Immature natural killer cell (primary cell): ENCODE measurements around the gene CCR8. TPM values are rescaled to one million over a fixed set of nuclear protein-coding genes. Genes with fewer than 3 reads are reported as not detected.

ENCODE experiments used
- DNase-seq, 3 donors: peaks; one replicate each; pipeline ENCODE4 v3.0.0; 2022; ENCODE audit warnings: mixed read lengths in 1 of 3
- H3K27ac Mint-ChIP-seq, 6 donors: one replicate each; pipeline ENCODE4 v1.8.0; 2020; ENCODE audit warnings: mixed read lengths in 6 of 6, mild to moderate bottlenecking in 5 of 6, inconsistent platforms in 4 of 6, moderate library complexity in 3 of 6
- H3K27me3 Mint-ChIP-seq, 3 donors: one replicate each; pipeline ENCODE4 v1.8.0; 2020 to 2021; ENCODE audit warnings: low read depth in 3 of 3, mild to moderate bottlenecking in 3 of 3, mixed read lengths in 3 of 3, moderate library complexity in 3 of 3, inconsistent platforms in 1 of 3
- H3K36me3 Mint-ChIP-seq, 3 donors: one replicate each; pipeline ENCODE4 v1.8.0; 2020; ENCODE audit warnings: mixed read lengths in 3 of 3, inconsistent platforms in 2 of 3, mild to moderate bottlenecking in 2 of 3
- H3K4me1 Mint-ChIP-seq, 2 donors: one replicate each; pipeline ENCODE4 v1.8.0; 2020; ENCODE audit warnings: inconsistent platforms in 2 of 2, mild to moderate bottlenecking in 2 of 2, mixed read lengths in 2 of 2, moderate library complexity in 1 of 2
- H3K4me3 Mint-ChIP-seq, 5 donors: one replicate each; pipeline ENCODE4 v1.8.0; 2020; ENCODE audit warnings: mild to moderate bottlenecking in 5 of 5, mixed read lengths in 5 of 5, inconsistent platforms in 3 of 5, moderate library complexity in 3 of 5
- H3K9me3 Mint-ChIP-seq, 6 donors: one replicate each; pipeline ENCODE4 v1.8.0; 2020; ENCODE audit warnings: mild to moderate bottlenecking in 6 of 6, mixed read lengths in 6 of 6, inconsistent platforms in 4 of 6, moderate library complexity in 3 of 6
- polyA plus RNA-seq, 3 donors: library from polyadenylated mRNA; unstranded; fragments of 300-500 nt; fragmentation: Illumina TruSeq; gene quantifications; one replicate each; pipeline ENCODE4 v1.2.3, GENCODE V29; 2021

CCR8 gene
- polyA plus RNA-seq, 3 donors from 2014 or later = 1.1 TPM; not detected in 1

GRCh38 chr3:39376959-39377634, 47.6 kb downstream of the CCR8 start:
- Mint-ChIP-seq H3K4me3 (no peak overlapping the region), H3K4me1 (peaks cover 5 to 31% of the 10 kb centered on the region in 2 donors), H3K36me3 (peaks cover 4 to 20% (median 14%) of the 10 kb centered on the region in 3 donors), H3K27ac (no peak overlapping the region), H3K9me3 (no peaks in the 10 kb centered on the region), H3K27me3 (peaks cover 0 to 1% (median 0%) of the 10 kb centered on the region in 3 donors)
- no peak for DNase-seq

DNA sequence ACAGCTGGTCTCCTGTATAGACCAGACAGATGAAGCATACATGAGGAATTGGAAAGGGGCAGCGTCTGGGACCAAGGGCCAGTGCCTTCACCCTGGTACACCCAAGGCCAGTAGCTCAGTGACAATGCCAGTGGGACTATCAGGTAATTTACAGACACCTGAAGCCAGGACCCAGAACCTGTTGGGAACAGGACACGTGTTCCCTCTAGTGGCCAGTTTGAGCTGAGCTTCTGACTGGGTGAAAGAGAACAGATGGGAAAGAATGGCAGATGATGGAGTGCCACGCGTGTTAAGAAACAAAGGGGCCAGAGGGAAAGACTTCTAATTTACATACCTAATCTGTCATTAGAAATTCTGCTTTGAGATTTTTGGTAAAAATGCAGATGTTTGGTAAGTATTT, 48.6 kb downstream of the CCR8 start:
- DNase-seq = peak; percentile 43 to 53 (median 51)
- Mint-ChIP-seq H3K36me3 (peaks cover 4 to 16% (median 14%) of the 10 kb centered on the region in 3 donors), H3K27me3 (peaks cover under 1 to 1% (median 1%) of the 10 kb centered on the region in 3 donors), H3K4me3 (no peak overlapping the region), H3K4me1 (peaks cover 12 to 41% of the 10 kb centered on the region in 2 donors), H3K9me3 (no peaks in the 10 kb centered on the region), H3K27ac (peak overlapping the region in 2 of 6 donors; percentile 26 to 48)

- Mint-ChIP-seq H3K36me3 (peaks cover 4 to 15% (median 14%) of the 10 kb centered on the region in 3 donors), H3K27ac (no peak overlapping the region), H3K4me1 (peaks cover 17 to 48% of the 10 kb centered on the region in 2 donors), H3K27me3 (peaks cover 4 to 11% (median 10%) of the 10 kb centered on the region in 3 donors), H3K4me3 (no peak overlapping the region), H3K9me3 (no peaks in the 10 kb centered on the region)
- DNase-seq = no peak
Measured at GRCh38 chr3:39378957-39379777, 49.7 kb downstream of the CCR8 start.

- peaks cover 22 to 54% of the 10 kb centered on the region in 2 donors for H3K4me1 Mint-ChIP-seq
- H3K4me3 Mint-ChIP-seq = no peak overlapping the region
- H3K36me3 Mint-ChIP-seq = peaks cover 4 to 15% (median 14%) of the 10 kb centered on the region in 3 donors
- H3K27me3 Mint-ChIP-seq = peaks cover 4 to 14% (median 13%) of the 10 kb centered on the region in 3 donors
- DNase-seq = no peak
- no peak overlapping the region for H3K27ac Mint-ChIP-seq
- H3K9me3 Mint-ChIP-seq = no peaks in the 10 kb centered on the region
Measured at GRCh38 chr3:39379778-39380155, 50.3 kb downstream of the CCR8 start.

DNA sequence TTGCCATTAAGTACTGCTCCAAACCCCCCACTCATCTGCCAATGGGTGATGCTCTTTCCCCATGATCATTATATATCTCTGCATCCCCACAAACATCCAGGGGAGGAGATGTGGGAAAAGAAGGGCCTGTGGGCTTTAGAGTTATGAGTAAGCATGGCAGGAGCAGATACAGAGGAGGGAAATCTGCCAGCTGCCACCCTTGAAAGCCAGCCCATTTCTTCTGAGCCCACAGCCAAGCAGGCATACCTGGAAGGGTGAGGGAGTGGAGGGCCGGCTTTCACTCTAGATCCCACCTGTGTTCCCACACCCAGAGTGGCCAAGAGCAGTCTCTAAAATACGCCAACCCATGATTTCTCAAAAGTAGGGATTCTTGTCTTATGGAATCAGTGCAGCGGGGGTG, 51.9 kb downstream of the CCR8 start:
- DNase-seq = no peak
- peak overlapping the region in 3 of 6 donors; percentile 62 to 72 (median 67) for H3K27ac Mint-ChIP-seq
- H3K4me1 Mint-ChIP-seq = peaks cover 35 to 66% of the 10 kb centered on the region in 2 donors
- H3K4me3 Mint-ChIP-seq = peak overlapping the region in 3 of 5 donors; percentile 24 to 66 (median 52)
- peaks cover 4 to 14% (median 13%) of the 10 kb centered on the region in 3 donors for H3K27me3 Mint-ChIP-seq
- H3K36me3 Mint-ChIP-seq = peaks cover 4 to 11% (median 11%) of the 10 kb centered on the region in 3 donors
- H3K9me3 Mint-ChIP-seq = no peaks in the 10 kb centered on the region

Other genes with a start within 250 kb of the CCR8 start
- 1 to 10 TPM; 5.3 to 7.8 (median 5.4) TPM for gene GORASP1, start 222.1 kb upstream of the CCR8 start, polyA plus RNA-seq
- gene TTC21A, start 222.0 kb upstream of the CCR8 start, polyA plus RNA-seq = under 1 TPM in 2 of 3 donors, not detected in 1; 0.39 to 0.45 TPM
- gene CSRNP1, start 176.1 kb upstream of the CCR8 start, polyA plus RNA-seq = 10 to 100 TPM; 42.1 to 46.6 (median 43.4) TPM
- under 1 TPM in 2 of 3 donors, not detected in 1; 0.03 to 0.27 TPM for gene XIRP1, start 137.1 kb upstream of the CCR8 start, polyA plus RNA-seq
- gene CX3CR1, start 49.7 kb upstream of the CCR8 start, polyA plus RNA-seq = 1,000 to 10,000 TPM in 1 of 3 donors, 100 to 1,000 TPM in 2; 338 to 1,281 (median 522) TPM
- gene SLC25A38, start 53.7 kb downstream of the CCR8 start, polyA plus RNA-seq = 10 to 100 TPM; 32.1 to 55.0 (median 37.8) TPM
- 100 to 1,000 TPM; 496 to 820 (median 547) TPM for gene RPSA, start 77.0 kb downstream of the CCR8 start, polyA plus RNA-seq
- gene MOBP, start 138.0 kb downstream of the CCR8 start, polyA plus RNA-seq = not detected